Upper lobe of left lung (tissue), 6 donors: Measurements from ENCODE around the gene MYLIP. TPM values are rescaled to one million over a fixed set of nuclear protein-coding genes. Genes with fewer than 3 reads are reported as not detected.

Experiments used
- ATAC-seq, 2 donors: fragments of 200-7000 bp; cut with Tn5 transposase; one replicate each; pipeline ENCODE4 v1.9.1; 2022; ENCODE audit warnings: mild to moderate bottlenecking in 2 of 2, moderate library complexity in 2 of 2; ENCODE audit not compliant: low FRiP score in 2 of 2
- DNase-seq, 2 donors: peaks; one replicate each; pipeline ENCODE4 v3.0.0-alpha.2; 2019 to 2020
- H3K27ac ChIP-seq, 4 donors: fragments of 200-600 bp; sonication (generic); one replicate each; pipeline ENCODE4 v1.5.1; 2016 to 2019
- H3K27me3 ChIP-seq, 4 donors: fragments of 200-600 bp; sonication (generic); one replicate each; pipeline ENCODE4 v1.5.1; 2017 to 2019
- H3K36me3 ChIP-seq, 4 donors: fragments of 200-600 bp; sonication (generic); one replicate each; pipeline ENCODE4 v1.5.1; 2016 to 2019
- H3K4me1 ChIP-seq, 4 donors: fragments of 200-600 bp; sonication (generic); one replicate each; pipeline ENCODE4 v1.5.1; 2018 to 2019
- H3K4me3 ChIP-seq, 4 donors: fragments of 200-600 bp; sonication (generic); one replicate each; pipeline ENCODE4 v1.5.1; 2017 to 2019; ENCODE audit warnings: mild to moderate bottlenecking in 2 of 4, moderate library complexity in 1 of 4
- H3K9me3 ChIP-seq, 4 donors: fragments of 200-600 bp; sonication (generic); one replicate each; pipeline ENCODE4 v1.5.1; 2018 to 2019
- CTCF ChIP-seq, 6 experiments: fragments of 450-650 bp in 4 of 6; fragments of 200-600 bp in 2 of 6; sonication (generic) in 2 of 6; IDR thresholded peaks; one replicate each; pipeline ENCODE4 v1.5.1; 2016 to 2019; ENCODE audit warnings: antibody characterized with exemption in 6 of 6
- EP300 ChIP-seq, 4 donors: sonication (generic); formaldehyde crosslinking; IDR thresholded peaks; one replicate each; pipeline ENCODE4 v1.5.1; 2017; ENCODE audit warnings: antibody characterized with exemption in 4 of 4, control low read depth in 2 of 4
- POLR2A ChIP-seq, 4 donors: fragments of 450-650 bp; IDR thresholded peaks; one replicate each; pipeline ENCODE4 v1.5.1; 2016 to 2017; ENCODE audit warnings: antibody characterized with exemption in 4 of 4, mild to moderate bottlenecking in 2 of 4
- POLR2AphosphoS5 ChIP-seq, 2 donors: sonication (generic); formaldehyde crosslinking; IDR thresholded peaks; one replicate each; pipeline ENCODE4 v1.5.1; 2017; ENCODE audit warnings: antibody characterized with exemption in 2 of 2
- WGBS, 2 donors: methylation state at CpG; one replicate each; pipeline ENCODE4 v1.1.5; 2017 to 2018; 5-methylcytosine and 5-hydroxymethylcytosine counted together
- total RNA-seq, 6 donors: library from RNA; depleted of rRNA in 4 of 6; stranded (reverse); fragments of >200 nt in 4 of 6; gene quantifications; one replicate each; pipeline versions ENCODE4 v1.1.0 to v1.2.1, GENCODE V29; 2016 to 2021
- donor health status: DM: no; HTN: no; CAD: no; lungs with moderate emphysema.
- donor health status: DM: no; HTN: yes; CAD: no; lungs with severe emphysema.

MYLIP gene
- total RNA-seq, 6 donors from 2014 or later = 29.9 to 95.3 (median 43.9) TPM

- Histone ChIP-seq H3K36me3 (peaks cover 0 to 58% (median 18%) of the 10 kb centered on the region in 4 donors), H3K4me3 (no peak overlapping the region), H3K4me1 (peaks cover 0 to 5% (median 2%) of the 10 kb centered on the region in 4 donors), H3K9me3 (no peaks in the 10 kb centered on the region), H3K27me3 (no peaks in the 10 kb centered on the region), H3K27ac (no peak overlapping the region)
- WGBS, 2 donors = 91 to 93% methylated on average over 9 of the region's 9 CpGs
- TF ChIP-seq CTCF (IDR thresholded peaks at IDR 0.05) = no peak
- TF ChIP-seq EP300 (IDR thresholded peaks at IDR 0.05) = no peak
- no peak for TF ChIP-seq POLR2AphosphoS5 (IDR thresholded peaks at IDR 0.05)
- no peak for TF ChIP-seq POLR2A (IDR thresholded peaks at IDR 0.05)
- ATAC-seq (no peak), DNase-seq (no peak)
These were observed 24.4 kb downstream of the MYLIP start for GRCh38 chr6:16153211-16153820.

GRCh38 chr6:16154904-16155303 lies 26.0 kb downstream of the MYLIP start:
- Histone ChIP-seq H3K27me3 (no peaks in the 10 kb centered on the region), H3K27ac (no peak overlapping the region), H3K9me3 (no peaks in the 10 kb centered on the region), H3K36me3 (peaks cover 0 to 44% (median 14%) of the 10 kb centered on the region in 4 donors), H3K4me3 (no peak overlapping the region), H3K4me1 (no peaks in the 10 kb centered on the region)
- no peak for TF ChIP-seq EP300 (IDR thresholded peaks at IDR 0.05)
- no peak for TF ChIP-seq CTCF (IDR thresholded peaks at IDR 0.05)
- TF ChIP-seq POLR2A (IDR thresholded peaks at IDR 0.05) = no peak
- ATAC-seq (peak in 1 of 2 donors; percentile 92), DNase-seq (no peak)
- WGBS, 2 donors = 94 to 96% methylated on average over 2 of the region's 2 CpGs

- no peak for ATAC-seq
- no peaks in the 10 kb centered on the region for H3K27me3 ChIP-seq
- H3K27ac ChIP-seq = no peak overlapping the region
- TF ChIP-seq EP300 (IDR thresholded peaks at IDR 0.05) (no peak), CTCF (IDR thresholded peaks at IDR 0.05) (no peak), POLR2A (IDR thresholded peaks at IDR 0.05) (no peak), POLR2AphosphoS5 (IDR thresholded peaks at IDR 0.05) (no peak)
- no peaks in the 10 kb centered on the region for H3K9me3 ChIP-seq
- H3K4me1 ChIP-seq = no peaks in the 10 kb centered on the region
- WGBS, 2 donors = 56 to 71% methylated on average over 3 of the region's 3 CpGs
- H3K4me3 ChIP-seq = no peak overlapping the region
- DNase-seq = no peak
- peaks cover 0 to 19% (median 6%) of the 10 kb centered on the region in 4 donors for H3K36me3 ChIP-seq
These were observed 28.6 kb downstream of the MYLIP start for GRCh38 chr6:16157492-16157891.

GRCh38 chr6:16157909-16158308 lies 29.0 kb downstream of the MYLIP start:
- TF ChIP-seq CTCF (IDR thresholded peaks at IDR 0.05) = no peak
- TF ChIP-seq POLR2AphosphoS5 (IDR thresholded peaks at IDR 0.05) = no peak
- Histone ChIP-seq H3K9me3 (no peaks in the 10 kb centered on the region), H3K36me3 (peaks cover 0 to 15% (median 6%) of the 10 kb centered on the region in 4 donors), H3K27me3 (no peaks in the 10 kb centered on the region), H3K4me3 (no peak overlapping the region), H3K4me1 (peaks cover 0 to under 1% (median 0%) of the 10 kb centered on the region in 4 donors), H3K27ac (no peak overlapping the region)
- WGBS, 2 donors = 53 to 55% methylated on average over 11 of the region's 11 CpGs
- peak in 1 of 2 donors; percentile 41 for DNase-seq
- no peak for ATAC-seq

GRCh38 chr6:16158943-16159557 lies 30.2 kb downstream of the MYLIP start:
- no peak for ATAC-seq
- peaks cover 0 to 3% (median 0%) of the 10 kb centered on the region in 4 donors for H3K4me1 ChIP-seq
- DNase-seq = no peak
- H3K27ac ChIP-seq = no peak overlapping the region
- H3K27me3 ChIP-seq = no peaks in the 10 kb centered on the region
- peaks cover 0 to 6% (median 4%) of the 10 kb centered on the region in 4 donors for H3K36me3 ChIP-seq
- no peak overlapping the region for H3K4me3 ChIP-seq
- TF ChIP-seq CTCF (IDR thresholded peaks at IDR 0.05) (no peak), POLR2A (IDR thresholded peaks at IDR 0.05) (no peak), EP300 (IDR thresholded peaks at IDR 0.05) (no peak), POLR2AphosphoS5 (IDR thresholded peaks at IDR 0.05) (no peak)
- 79 to 84% methylated on average over 7 of the region's 7 CpGs for WGBS, 2 donors
- no peaks in the 10 kb centered on the region for H3K9me3 ChIP-seq
